ENCODE results near the gene POLG2. TPM values are rescaled to one million over a fixed set of nuclear protein-coding genes. Genes with fewer than 3 reads are reported as not detected.

POLG2 gene
- total and polyA plus RNA-seq, 10 of the 15 experiments (the other 5 are each of a cell fraction or from before 2014, with no cell fraction given) = 10.2 to 27.7 (median 22.2) TPM

DNA sequence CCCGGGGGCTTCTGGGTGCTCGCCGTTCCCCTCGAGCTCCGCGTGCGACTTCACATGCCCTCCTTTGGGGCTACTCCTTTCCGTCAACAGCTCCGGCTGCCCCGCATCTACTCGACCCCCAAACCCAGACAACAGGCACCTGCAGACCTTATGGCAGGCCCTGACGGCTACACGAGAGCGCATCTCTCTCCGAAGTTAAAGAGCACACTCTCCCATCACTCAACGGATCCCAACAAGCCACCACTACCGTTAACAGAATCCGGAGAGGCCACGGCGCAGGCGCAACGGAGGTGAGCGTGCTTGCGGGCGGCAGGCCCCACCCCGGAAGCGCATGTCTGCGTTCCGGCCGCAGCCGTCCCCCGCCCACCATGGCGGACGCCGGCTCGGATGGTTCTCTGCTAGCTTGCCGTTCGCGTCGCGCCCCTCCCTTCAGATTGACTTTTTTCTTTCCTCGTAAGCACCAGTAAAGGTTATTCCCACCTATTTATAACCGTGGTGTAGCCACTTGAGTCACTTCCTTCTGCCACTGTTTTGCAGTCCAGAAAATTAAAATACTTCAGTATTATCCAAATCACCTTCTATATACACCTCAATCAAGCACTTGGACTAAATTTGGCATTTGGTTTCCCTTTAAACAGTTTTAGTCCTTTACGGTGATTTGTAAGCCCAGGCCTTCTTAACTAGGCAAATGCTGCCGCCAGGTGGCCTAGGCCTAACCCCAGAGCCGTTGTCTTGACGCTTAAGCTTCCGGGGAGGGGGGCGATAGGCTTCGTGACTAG lies at the start of gene POLG2 (continued):
- TF ChIP-seq, protein P1, sequence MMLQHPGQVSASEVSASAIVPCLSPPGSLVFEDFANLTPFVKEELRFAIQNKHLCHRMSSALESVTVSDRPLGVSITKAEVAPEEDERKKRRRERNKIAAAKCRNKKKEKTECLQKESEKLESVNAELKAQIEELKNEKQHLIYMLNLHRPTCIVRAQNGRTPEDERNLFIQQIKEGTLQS (IDR thresholded peaks at IDR 0.05; ENCODE audit: borderline replicate concordance, extremely low read depth, low read depth, low read length) = 0 out of 2 replicates have a peak, but pooled peaks have one; percentile 1
- TF ChIP-seq BCL11A (IDR thresholded peaks at IDR 0.05; ENCODE audit: low read depth, low read length) (0 out of 2 replicates have a peak, but pooled peaks have one; percentile 49), JUNB (IDR thresholded peaks at IDR 0.05) (no peak), MYC (IDR thresholded peaks at IDR 0.05; ENCODE audit: insufficient read depth, insufficient read length, insufficient replicate concordance, low read length, severe bottlenecking) (peak; percentile 53), ETV6 (conservative IDR thresholded peaks at IDR 0.05 in 1 of 2, IDR thresholded peaks at IDR 0.05 in 1 of 2; ENCODE audit: borderline replicate concordance in 1 of 2, low read depth in 1 of 2) (no peak; a peak in 1 of 4 replicates), E4F1 (IDR thresholded peaks at IDR 0.05; ENCODE audit: borderline replicate concordance, partially characterized antibody) (peak; percentile 19), TAF1 (IDR thresholded peaks at IDR 0.05; ENCODE audit: borderline replicate concordance, low read depth, low read length) (no peak), POLR2AphosphoS2 (IDR thresholded peaks at IDR 0.05; ENCODE audit: low read depth, low read length) (peak; percentile 97), TARDBP (IDR thresholded peaks at IDR 0.05; ENCODE audit: borderline replicate concordance) (no peak), EP300 (IDR thresholded peaks at IDR 0.05; ENCODE audit: borderline replicate concordance in 1 of 2, control insufficient read depth in 1 of 2, low read depth in 2 of 2, low read length in 2 of 2) (no peak; a peak in 1 of 4 replicates), MEF2A (IDR thresholded peaks at IDR 0.05; ENCODE audit: insufficient read depth, low read depth, low read length) (peak; percentile 59; the same call in 1 of the 2 replicates), NR2C2 (IDR thresholded peaks at IDR 0.05; ENCODE audit: borderline replicate concordance, control insufficient read depth, insufficient read length, low read depth) (no peak), NKRF (conservative IDR thresholded peaks at IDR 0.05) (peak; percentile 73), CHD1 (IDR thresholded peaks at IDR 0.05; ENCODE audit: low read depth, low read length) (no peak), NR2C1 (IDR thresholded peaks at IDR 0.05) (0 out of 2 replicates have a peak, but pooled peaks have one; percentile 6), KLF5 (IDR thresholded peaks at IDR 0.05; ENCODE audit: partially characterized antibody) (peak; percentile 49), MTA2 (IDR thresholded peaks at IDR 0.05; ENCODE audit: low read depth) (no peak)
- TF ChIP-seq, protein P2, sequence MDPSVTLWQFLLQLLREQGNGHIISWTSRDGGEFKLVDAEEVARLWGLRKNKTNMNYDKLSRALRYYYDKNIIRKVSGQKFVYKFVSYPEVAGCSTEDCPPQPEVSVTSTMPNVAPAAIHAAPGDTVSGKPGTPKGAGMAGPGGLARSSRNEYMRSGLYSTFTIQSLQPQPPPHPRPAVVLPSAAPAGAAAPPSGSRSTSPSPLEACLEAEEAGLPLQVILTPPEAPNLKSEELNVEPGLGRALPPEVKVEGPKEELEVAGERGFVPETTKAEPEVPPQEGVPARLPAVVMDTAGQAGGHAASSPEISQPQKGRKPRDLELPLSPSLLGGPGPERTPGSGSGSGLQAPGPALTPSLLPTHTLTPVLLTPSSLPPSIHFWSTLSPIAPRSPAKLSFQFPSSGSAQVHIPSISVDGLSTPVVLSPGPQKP (IDR thresholded peaks at IDR 0.05; ENCODE audit: low read depth, low read length) = peak; percentile 51; the same call in 1 of the 2 replicates
- TF ChIP-seq, protein P3, sequence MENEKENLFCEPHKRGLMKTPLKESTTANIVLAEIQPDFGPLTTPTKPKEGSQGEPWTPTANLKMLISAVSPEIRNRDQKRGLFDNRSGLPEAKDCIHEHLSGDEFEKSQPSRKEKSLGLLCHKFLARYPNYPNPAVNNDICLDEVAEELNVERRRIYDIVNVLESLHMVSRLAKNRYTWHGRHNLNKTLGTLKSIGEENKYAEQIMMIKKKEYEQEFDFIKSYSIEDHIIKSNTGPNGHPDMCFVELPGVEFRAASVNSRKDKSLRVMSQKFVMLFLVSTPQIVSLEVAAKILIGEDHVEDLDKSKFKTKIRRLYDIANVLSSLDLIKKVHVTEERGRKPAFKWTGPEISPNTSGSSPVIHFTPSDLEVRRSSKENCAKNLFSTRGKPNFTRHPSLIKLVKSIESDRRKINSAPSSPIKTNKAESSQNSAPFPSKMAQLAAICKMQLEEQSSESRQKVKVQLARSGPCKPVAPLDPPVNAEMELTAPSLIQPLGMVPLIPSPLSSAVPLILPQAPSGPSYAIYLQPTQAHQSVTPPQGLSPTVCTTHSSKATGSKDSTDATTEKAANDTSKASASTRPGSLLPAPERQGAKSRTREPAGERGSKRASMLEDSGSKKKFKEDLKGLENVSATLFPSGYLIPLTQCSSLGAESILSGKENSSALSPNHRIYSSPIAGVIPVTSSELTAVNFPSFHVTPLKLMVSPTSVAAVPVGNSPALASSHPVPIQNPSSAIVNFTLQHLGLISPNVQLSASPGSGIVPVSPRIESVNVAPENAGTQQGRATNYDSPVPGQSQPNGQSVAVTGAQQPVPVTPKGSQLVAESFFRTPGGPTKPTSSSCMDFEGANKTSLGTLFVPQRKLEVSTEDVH (IDR thresholded peaks at IDR 0.05; ENCODE audit: low read depth, partially characterized antibody) = peak; percentile 72

Data from GM12878 (cell line).